B cell (primary cell): ENCODE data around the gene RNASE2. TPM values are rescaled to one million over a fixed set of nuclear protein-coding genes. Genes with fewer than 3 reads are reported as not detected.

ENCODE experiments used
- ATAC-seq: fragments of 200-7000 bp; cut with Tn5 transposase; one replicate; pipeline ENCODE4 v1.10.0; 2021; ENCODE audit warnings: low read depth, mild to moderate bottlenecking, moderate number of reproducible peaks, moderate library complexity
- CTCF ChIA-PET: fragments of 350-600 bp; sonication (Branson Sonifier 250); formaldehyde crosslinking; loops from one replicate; lab custom pipeline; 2021; ENCODE audit warnings: antibody characterized with exemption, inconsistent platforms; lab: Charles Lee
- POLR2A ChIA-PET: fragments of 350-600 bp; sonication (Branson Sonifier 250); formaldehyde crosslinking; loops from one replicate; lab custom pipeline; 2021; ENCODE audit warnings: antibody characterized with exemption; lab: Charles Lee
- DNase-seq: peaks from one replicate; pipeline ENCODE4 v3.0.0; 2013
- H2AFZ ChIP-seq: 2 replicates; pipeline ENCODE4 v1.6.1; 2012; ENCODE audit warnings: mild to moderate bottlenecking, low read depth, low read length; ENCODE audit not compliant: insufficient read depth, poor library complexity, severe bottlenecking
- H3K27ac ChIP-seq, 2 donors: 1 replicate in 1 of 2; 2 replicates in 1 of 2; pipeline ENCODE4 v1.5.1; 2012 to 2013; ENCODE audit warnings: low read length in 2 of 2, mild to moderate bottlenecking in 2 of 2, moderate library complexity in 1 of 2
- H3K27me3 ChIP-seq, 4 experiments: fragments of 200-600 bp in 1 of 4; sonication (generic) in 1 of 4; replicated peaks in 1 of 4; 1 replicate in 2 of 4; 2 replicates in 2 of 4; pipeline versions ENCODE4 v1.6.1 to v1.7.0; 2013 to 2016; ENCODE audit warnings: low read length in 3 of 4, mild to moderate bottlenecking in 2 of 4, mixed read lengths in 1 of 4, moderate library complexity in 1 of 4; ENCODE audit not compliant: insufficient read depth in 4 of 4, control insufficient read depth in 3 of 4; ENCODE audit errors: control extremely low read depth in 1 of 4
- H3K36me3 ChIP-seq, 2 experiments: replicated peaks in 1 of 2; 1 replicate in 1 of 2; 2 replicates in 1 of 2; pipeline versions ENCODE4 v1.6.1 to v1.7.1; 2013; ENCODE audit warnings: low read length in 1 of 2; ENCODE audit not compliant: insufficient read depth in 2 of 2, control insufficient read depth in 1 of 2; ENCODE audit errors: control extremely low read depth in 1 of 2, extremely low read depth in 1 of 2
- H3K4me1 ChIP-seq, 2 donors: fragments of 200-600 bp in 1 of 2; sonication (generic) in 1 of 2; 1 replicate in 1 of 2; 2 replicates in 1 of 2; pipeline versions ENCODE4 v1.5.1 to v1.6.1; 2013 to 2017; ENCODE audit warnings: low read length in 2 of 2; ENCODE audit not compliant: control insufficient read depth in 2 of 2, insufficient read depth in 2 of 2
- H3K4me2 ChIP-seq: replicated peaks from 2 replicates; pipeline ENCODE3; 2012; ENCODE audit warnings: mild to moderate bottlenecking, low read depth, low read length; ENCODE audit not compliant: poor library complexity, severe bottlenecking
- H3K4me3 ChIP-seq, 5 experiments: fragments of 200-600 bp in 1 of 5; sonication (generic) in 1 of 5; 1 replicate in 3 of 5; 2 replicates in 2 of 5; pipeline versions ENCODE4 v1.5.1 to v1.7.0; 2011 to 2016; ENCODE audit warnings: low read length in 4 of 5, mild to moderate bottlenecking in 4 of 5, low read depth in 2 of 5, control low read depth in 1 of 5, moderate library complexity in 1 of 5; ENCODE audit not compliant: insufficient read depth in 1 of 5; ENCODE audit errors: control extremely low read depth in 1 of 5, extremely low read depth in 1 of 5
- H3K79me2 ChIP-seq: fragments of 200-600 bp; sonication (generic); one replicate; pipeline ENCODE4 v1.6.0; 2016; ENCODE audit warnings: low read length; ENCODE audit not compliant: control insufficient read depth, insufficient read depth
- H3K9ac ChIP-seq: fragments of 200-600 bp; sonication (generic); 2 replicates; pipeline ENCODE4 v1.6.1; 2017; ENCODE audit warnings: mild to moderate bottlenecking, low read length, moderate library complexity
- H3K9me3 ChIP-seq, 3 donors: one replicate each; pipeline versions ENCODE4 v1.6.1 to v1.7.1; 2013; ENCODE audit warnings: low read length in 2 of 3; ENCODE audit not compliant: control insufficient read depth in 2 of 3, insufficient read depth in 1 of 3; ENCODE audit errors: control extremely low read depth in 1 of 3
- H4K20me1 ChIP-seq: 2 replicates; pipeline ENCODE4 v1.6.0; 2012; ENCODE audit warnings: mild to moderate bottlenecking, low read length; ENCODE audit not compliant: insufficient read depth, control insufficient read depth, poor library complexity, severe bottlenecking
- H3K27ac Mint-ChIP-seq: one replicate; pipeline ENCODE4 v1.8.0; 2021; ENCODE audit warnings: mixed read lengths
- H3K27me3 Mint-ChIP-seq: one replicate; pipeline ENCODE4 v1.8.0; 2021; ENCODE audit warnings: mixed read lengths
- H3K4me1 Mint-ChIP-seq: one replicate; pipeline ENCODE4 v1.8.0; 2021; ENCODE audit warnings: mixed read lengths
- H3K4me3 Mint-ChIP-seq: one replicate; pipeline ENCODE4 v1.8.0; 2021; ENCODE audit warnings: mixed read lengths
- H3K9me3 Mint-ChIP-seq: one replicate; pipeline ENCODE4 v1.8.0; 2022; ENCODE audit warnings: mixed read lengths; ENCODE audit not compliant: insufficient read depth
- CTCF ChIP-seq: fragments of 200-600 bp; IDR thresholded peaks from one replicate; pipeline ENCODE4 v1.8.0; 2022; ENCODE audit warnings: antibody characterized with exemption, mild to moderate bottlenecking
- EZH2 ChIP-seq: IDR thresholded peaks from 2 replicates; pipeline ENCODE4 v1.6.1; 2012; ENCODE audit warnings: borderline replicate concordance, low read depth, mild to moderate bottlenecking, moderate library complexity, low read length; ENCODE audit not compliant: insufficient read depth, poor library complexity, severe bottlenecking
- WGBS: methylation state at CpG from one replicate; pipeline ENCODE4 v1.1.5; 2013; ENCODE audit warnings: missing lambda C conversion rate; ENCODE audit not compliant: insufficient coverage; 5-methylcytosine and 5-hydroxymethylcytosine counted together
- intact Hi-C: fragments of 100-400 bp; cut with micrococcal nuclease; formaldehyde crosslinking; loops from one replicate; pipeline ENCODE4 v1.10.0; 2022
- polyA plus RNA-seq: library from polyadenylated mRNA; depleted of rRNA; stranded (reverse); fragments of >200 nt; gene quantifications from 2 replicates; pipeline ENCODE4 v1.2.3, GENCODE V29; 2012
- total RNA-seq, 2 donors: library from RNA; stranded (reverse); fragments of 120-200 nt in 1 of 2; gene quantifications; 1 replicate in 1 of 2; 2 replicates in 1 of 2; pipeline versions ENCODE4 v1.2.3 to v1.2.4, GENCODE V29; 2013 to 2022

Gene RNASE2
- total and polyA plus RNA-seq, 2 donors (not counting 1 experiment from before 2014, with no cell fraction given), result 0.54 TPM; not detected in 1

- ChIA-PET CTCF (interaction anchor here (2.5 to 7.2 kb wide), 3 partner anchors 8 to 273 kb away, joined by 20 to 67 read pairs (median 46); no protein-coding TSS in a partner anchor), POLR2A (no interaction called here)
- no peaks in the 10 kb centered on the region for H3K9me3 ChIP-seq
- H4K20me1 ChIP-seq, result no peaks in the 10 kb centered on the region
- H3K36me3 ChIP-seq, result no peaks in the 10 kb centered on the region
- no peaks in the 10 kb centered on the region for H3K79me2 ChIP-seq
- no peak overlapping the region for H3K4me3 Mint-ChIP-seq
- no peak overlapping the region for H3K27ac Mint-ChIP-seq
- intact Hi-C loops, result no loop called here
- H3K27me3 ChIP-seq, result peaks cover 0 to 52% (median 17%) of the 10 kb centered on the region in 4 experiments
- TF ChIP-seq CTCF (no peak), EZH2 (no peak)
- peaks cover 71% of the 10 kb centered on the region for H3K27me3 Mint-ChIP-seq
- ATAC-seq (no peak), DNase-seq (no peak)
- H3K4me3 ChIP-seq, result no peak overlapping the region
- no peak overlapping the region for H3K9ac ChIP-seq
- no peak overlapping the region for H3K27ac ChIP-seq
- no peaks in the 10 kb centered on the region for H3K9me3 Mint-ChIP-seq
- peaks cover 11% of the 10 kb centered on the region for H3K4me1 Mint-ChIP-seq
- peaks cover 8 to 14% of the 10 kb centered on the region in 2 donors for H3K4me1 ChIP-seq
- H2AFZ ChIP-seq, result no peak overlapping the region
- no peak overlapping the region for H3K4me2 ChIP-seq
- WGBS, result 95% methylated on average over 2 of the region's 3 CpGs
Measured at GRCh38 chr14:20969336-20969735, 14.0 kb downstream of the RNASE2 start.

GRCh38 chr14:20970647-20970982, 15.3 kb downstream of the RNASE2 start:
- no peak for DNase-seq

More at GRCh38 chr14:20970647-20970982, 15.3 kb downstream of the RNASE2 start:
- H3K79me2 ChIP-seq, result no peaks in the 10 kb centered on the region
- peaks cover 0 to 43% (median 10%) of the 10 kb centered on the region in 4 experiments for H3K27me3 ChIP-seq
- ChIA-PET CTCF (interaction anchor here (0.7 to 7.2 kb wide), 42 partner anchors 9 to 1629 kb away, joined by 3 to 67 read pairs (median 4); partner anchors contain the start of genes ARHGEF40, RNASE6, SLC39A2 and TMEM253), POLR2A (interaction anchor here (0.8 kb wide), 1 partner anchor 12 kb away, joined by 3 read pairs; no protein-coding TSS in a partner anchor)
- peak overlapping the region; percentile 71 for H3K9ac ChIP-seq
- H3K36me3 ChIP-seq, result no peaks in the 10 kb centered on the region
- peak overlapping the region; percentile 95 for H3K4me2 ChIP-seq
- H3K27ac Mint-ChIP-seq, result no peak overlapping the region
- H3K27ac ChIP-seq, result no peak overlapping the region
- ATAC-seq, result no peak
- intact Hi-C loops, result loop anchor here (2.0 to 5.0 kb wide), 3 partner anchors 54 to 358 kb away; partner anchors contain the start of genes NDRG2 and RNASE4
- H3K4me1 ChIP-seq, result peaks cover 8 to 14% of the 10 kb centered on the region in 2 donors
- H3K4me3 Mint-ChIP-seq, result peak overlapping the region; percentile 96
- peak overlapping the region; percentile 94 for H2AFZ ChIP-seq
- no peaks in the 10 kb centered on the region for H3K9me3 ChIP-seq
- peak overlapping the region in 4 of 5 experiments; percentile 62 to 76 (median 69) for H3K4me3 ChIP-seq
- TF ChIP-seq CTCF (no peak), EZH2 (no peak)
- H3K9me3 Mint-ChIP-seq, result no peaks in the 10 kb centered on the region
- 30% methylated on average over 10 of the region's 10 CpGs for WGBS
- no peaks in the 10 kb centered on the region for H4K20me1 ChIP-seq
- peaks cover 66% of the 10 kb centered on the region for H3K27me3 Mint-ChIP-seq
- peaks cover 11% of the 10 kb centered on the region for H3K4me1 Mint-ChIP-seq
